Erythroblast (primary cell): ENCODE data around the gene TUBB2B.

Experiments used
- GATA1 ChIP-seq: IDR thresholded peaks from 2 replicates; pipeline ENCODE4 v1.6.1; 2011; ENCODE audit warnings: low read depth, mild to moderate bottlenecking, control low read depth, low read length, moderate library complexity
- POLR2A ChIP-seq: IDR thresholded peaks from 2 replicates; pipeline ENCODE4 v1.6.1; 2011; ENCODE audit warnings: mild to moderate bottlenecking, low read length

- TF ChIP-seq POLR2A (no peak), GATA1 (no peak)
Measured at GRCh38 chr6:3261921-3262320, 34.5 kb upstream of the TUBB2B start.
